SK-N-SH (cell line): ENCODE results near the gene CLCN1. TPM values are rescaled to one million over a fixed set of nuclear protein-coding genes. Genes with fewer than 3 reads are reported as not detected.

Experiments
- CTCF ChIA-PET: fragments of 300-600, 350-600 bp; formaldehyde crosslinking; extraction: SDS; loops from one replicate; lab custom pipeline; 2021; lab: Yijun Ruan, JAX
- POLR2A ChIA-PET: fragments of 350-600 bp; sonication (Branson Sonifier 250); formaldehyde crosslinking; extraction: SDS; loops from one replicate; lab custom pipeline; 2020; ENCODE audit warnings: antibody characterized with exemption, inconsistent platforms; lab: Yijun Ruan, JAX
- DNase-seq: peaks from one replicate; pipeline ENCODE4 v3.0.0; 2012
- H2AFZ ChIP-seq: fragments of 200-600 bp; sonication (generic); 2 replicates; pipeline ENCODE4 v1.8.1; 2016; ENCODE audit warnings: antibody characterized with exemption, mild to moderate bottlenecking, low read depth
- H3F3A ChIP-seq: fragments of 200-600 bp; sonication (generic); replicated peaks from 2 replicates; pipeline ENCODE3; 2016; ENCODE audit warnings: antibody characterized with exemption, mild to moderate bottlenecking; ENCODE audit not compliant: insufficient read depth
- H3K27ac ChIP-seq, 2 experiments: fragments of 200-500 bp in 1 of 2; fragments of 200-600 bp in 1 of 2; sonication (Bioruptor generic) in 1 of 2; sonication (generic), shearing (Covaris generic) in 1 of 2; 2 replicates each; pipeline versions ENCODE4 v1.5.1 to v1.6.1; 2014 to 2016; ENCODE audit warnings: low read depth in 2 of 2, inconsistent platforms in 1 of 2, low read length in 1 of 2, mild to moderate bottlenecking in 1 of 2, mixed read lengths in 1 of 2
- H3K27me3 ChIP-seq: fragments of 200-600 bp; sonication (generic), shearing (Covaris generic); 2 replicates; pipeline ENCODE4 v1.6.1; 2016; ENCODE audit warnings: mixed run types; ENCODE audit not compliant: insufficient read depth
- H3K36me3 ChIP-seq, 2 experiments: fragments of 200-500 bp in 1 of 2; fragments of 200-600 bp in 1 of 2; sonication (Bioruptor generic) in 1 of 2; sonication (generic) in 1 of 2; replicated peaks in 1 of 2; 2 replicates each; pipeline versions ENCODE3 to v1.5.1; 2014 to 2016; ENCODE audit warnings: low read length in 1 of 2, mild to moderate bottlenecking in 1 of 2; ENCODE audit not compliant: insufficient read depth in 2 of 2, control insufficient read depth in 1 of 2
- H3K4me1 ChIP-seq, 2 experiments: fragments of 200-500 bp in 1 of 2; fragments of 200-600 bp in 1 of 2; sonication (Bioruptor generic) in 1 of 2; sonication (generic), shearing (Covaris generic) in 1 of 2; 2 replicates each; pipeline versions ENCODE4 v1.5.1 to v1.6.1; 2014 to 2016; ENCODE audit warnings: low read depth in 1 of 2, low read length in 1 of 2, mixed run types in 1 of 2; ENCODE audit not compliant: insufficient read depth in 2 of 2, control insufficient read depth in 1 of 2
- H3K4me2 ChIP-seq: fragments of 200-600 bp; sonication (generic), shearing (Covaris generic); 2 replicates; pipeline ENCODE4 v1.6.1; 2017; ENCODE audit warnings: mixed run types
- H3K4me3 ChIP-seq, 2 experiments: fragments of 200-500 bp in 1 of 2; fragments of 200-600 bp in 1 of 2; sonication (Bioruptor generic) in 1 of 2; sonication (generic), shearing (Covaris generic) in 1 of 2; 2 replicates each; pipeline versions ENCODE4 v1.5.1 to v1.8.1; 2014 to 2016; ENCODE audit warnings: low read depth in 2 of 2, inconsistent platforms in 1 of 2, low read length in 1 of 2, mild to moderate bottlenecking in 1 of 2, mixed read lengths in 1 of 2, moderate library complexity in 1 of 2
- H3K79me2 ChIP-seq: fragments of 200-600 bp; sonication (generic); 2 replicates; pipeline ENCODE4 v1.8.1; 2017; ENCODE audit warnings: mild to moderate bottlenecking; ENCODE audit not compliant: insufficient read depth
- H3K9ac ChIP-seq: fragments of 200-600 bp; sonication (generic); 2 replicates; pipeline ENCODE4 v1.6.1; 2017; ENCODE audit warnings: mixed run types
- H3K9me2 ChIP-seq: fragments of 200-600 bp; sonication (generic); 2 replicates; pipeline ENCODE4 v1.6.1; 2017; ENCODE audit warnings: mixed run types
- H3K9me3 ChIP-seq: fragments of 200-600 bp; sonication (generic); 2 replicates; pipeline ENCODE4 v1.6.1; 2017; ENCODE audit warnings: mixed run types, mild to moderate bottlenecking, moderate library complexity
- H4K20me1 ChIP-seq: fragments of 200-600 bp; sonication (generic); 2 replicates; pipeline ENCODE4 v1.6.1; 2017; ENCODE audit warnings: mild to moderate bottlenecking, mixed run types; ENCODE audit not compliant: insufficient read depth
- CHD2 ChIP-seq: fragments of 150-350 bp; IDR thresholded peaks from 2 replicates; pipeline ENCODE4 v1.6.1; 2018; ENCODE audit warnings: low read length; ENCODE audit not compliant: partially characterized antibody
- CTCF ChIP-seq: fragments of 200-600 bp; sonication (generic); IDR thresholded peaks from 2 replicates; pipeline ENCODE4 v1.6.1; 2017; ENCODE audit warnings: antibody characterized with exemption, mild to moderate bottlenecking, moderate library complexity
- EP300 ChIP-seq, 2 experiments: IDR thresholded peaks; 2 replicates each; pipeline versions ENCODE4 v1.4.0 to v1.6.1; 2012; ENCODE audit warnings: borderline replicate concordance in 1 of 2, low read depth in 1 of 2, low read length in 1 of 2
- FOSL2 ChIP-seq: IDR thresholded peaks from 2 replicates; pipeline ENCODE4 v1.4.0; 2012; ENCODE audit warnings: low read depth, mild to moderate bottlenecking, moderate library complexity, borderline replicate concordance
- FOXJ3 ChIP-seq: sonication (generic); formaldehyde crosslinking; IDR thresholded peaks from 2 replicates; pipeline ENCODE4 v1.5.1; 2020; ENCODE audit warnings: mild to moderate bottlenecking, missing genetic modification reagents
- GATA2 ChIP-seq: sonication (generic); formaldehyde crosslinking; IDR thresholded peaks from 2 replicates; pipeline ENCODE4 v1.5.0; 2020; ENCODE audit warnings: mild to moderate bottlenecking, missing genetic modification reagents
- MXI1 ChIP-seq: IDR thresholded peaks from 2 replicates; pipeline ENCODE4 v1.6.1; 2012; ENCODE audit warnings: mild to moderate bottlenecking, low read depth, low read length, improper control_type of control experiment
- RAD21 ChIP-seq: IDR thresholded peaks from 2 replicates; pipeline ENCODE4 v1.6.1; 2012; ENCODE audit warnings: mild to moderate bottlenecking, low read length
- RCOR1 ChIP-seq: fragments of 150-350 bp; IDR thresholded peaks from 2 replicates; pipeline ENCODE4 v1.6.1; 2017; ENCODE audit warnings: antibody characterized with exemption, low read length
- RFX5 ChIP-seq: IDR thresholded peaks from 2 replicates; pipeline ENCODE4 v1.6.1; 2012; ENCODE audit warnings: mild to moderate bottlenecking, improper control_type of control experiment, low read length
- RXRA ChIP-seq: IDR thresholded peaks from 2 replicates; pipeline ENCODE4 v1.4.0; 2012; ENCODE audit warnings: low read depth, mild to moderate bottlenecking, borderline replicate concordance
- SIN3A ChIP-seq: IDR thresholded peaks from 2 replicates; pipeline ENCODE4 v1.6.1; 2012; ENCODE audit warnings: low read depth, mild to moderate bottlenecking, low read length, moderate library complexity, borderline replicate concordance
- SMC3 ChIP-seq: IDR thresholded peaks from 2 replicates; pipeline ENCODE4 v1.6.1; 2012; ENCODE audit warnings: low read depth, low read length, improper control_type of control experiment
- TEAD4 ChIP-seq: IDR thresholded peaks from 2 replicates; pipeline ENCODE4 v1.4.0; 2012; ENCODE audit warnings: mild to moderate bottlenecking, borderline replicate concordance; ENCODE audit not compliant: insufficient read depth
- USF1 ChIP-seq: IDR thresholded peaks from 2 replicates; pipeline ENCODE4 v1.4.0; 2012; ENCODE audit warnings: low read depth, borderline replicate concordance
- YY1 ChIP-seq: IDR thresholded peaks from 2 replicates; pipeline ENCODE4 v1.4.0; 2012; ENCODE audit warnings: low read depth, mild to moderate bottlenecking
- WGBS: methylation state at CpG from one replicate; pipeline ENCODE4 v1.1.6; 2017; ENCODE audit warnings: low lambda C conversion rate; 5-methylcytosine and 5-hydroxymethylcytosine counted together
- polyA plus RNA-seq, 3 experiments: library from polyadenylated mRNA; depleted of rRNA; stranded (reverse); fragments of >200 nt; gene quantifications; 2 replicates each; pipeline ENCODE4 v1.2.3, GENCODE V29; 2012

CLCN1 gene
- polyA plus RNA-seq, 1 of the 3 experiments (the other 2 are of a cell fraction), result 0.12 TPM

- Histone ChIP-seq H3K9me3 (no peaks in the 10 kb centered on the region), H4K20me1 (peaks cover 5% of the 10 kb centered on the region; the same call in 1 of the 2 replicates), H3K27me3 (no peaks in the 10 kb centered on the region), H3K4me3 (no peak overlapping the region), H3K36me3 (peaks cover 72 to 81% of the 10 kb centered on the region in 2 experiments), H3K27ac (no peak overlapping the region), H2AFZ (no peak overlapping the region), H3F3A (peaks cover 6% of the 10 kb centered on the region), H3K9ac (no peak overlapping the region), H3K9me2 (no peaks in the 10 kb centered on the region), H3K4me1 (no peaks in the 10 kb centered on the region; a peak in 1 of 4 replicates), H3K79me2 (no peaks in the 10 kb centered on the region; the same call in 1 of the 2 replicates), H3K4me2 (no peak overlapping the region)
- TF ChIP-seq CHD2, result no peak
- peak; percentile 63 for TF ChIP-seq RAD21
- peak; percentile 59 for TF ChIP-seq SMC3
- no peak for TF ChIP-seq FOXJ3 (CRISPR knock-in tag)
- TF ChIP-seq RFX5, result no peak
- TF ChIP-seq CTCF, result peak; percentile 92
- TF ChIP-seq TEAD4, result no peak
- no peak for TF ChIP-seq GATA2 (CRISPR knock-in tag)
- no peak for TF ChIP-seq MXI1
- no peak for TF ChIP-seq RXRA
- TF ChIP-seq YY1, result no peak
- no peak for TF ChIP-seq RCOR1
- no peak for TF ChIP-seq USF1
- TF ChIP-seq EP300 (IDR thresholded peaks at IDR 0.05; ENCODE audit: borderline replicate concordance in 1 of 2, low read depth in 1 of 2, low read length in 1 of 2), result no peak
- no peak for TF ChIP-seq SIN3A
- no peak for TF ChIP-seq FOSL2
- CTCF ChIA-PET, result interaction anchor here (0.6 to 3.1 kb wide), 16 partner anchors 9 to 102 kb away, joined by 3 to 14 read pairs (median 4); partner anchors contain the start of gene GSTK1
- peak; percentile 68 for DNase-seq
- 82% methylated on average over 10 of the region's 10 CpGs for WGBS
- POLR2A ChIA-PET, result no interaction called here
Measured at GRCh38 chr7:143305423-143306070, 10.4 kb upstream of the CLCN1 start.
